NOMO-1 treated with DMSO at 0.1 percent for 48 hours (cell line): Measurements from ENCODE around the gene APOC3.

Source experiments
- DNase-seq: peaks from one replicate; lab custom pipeline; 2025; ENCODE audit not compliant: unreplicated experiment; lab: John Stamatoyannopoulos, UW

APOC3 gene

GRCh38 chr11:116847612-116848011, 17.9 kb downstream of the APOC3 start:
- no peak for DNase-seq

GRCh38 chr11:116849060-116849459, 19.4 kb downstream of the APOC3 start:
- no peak for DNase-seq

- DNase-seq = no peak
Observed at GRCh38 chr11:116849486-116849885, 19.8 kb downstream of the APOC3 start.

- DNase-seq = peak; percentile 75
Observed at GRCh38 chr11:116851626-116852025, 21.9 kb downstream of the APOC3 start.

- peak; percentile 14 for DNase-seq
Observed at GRCh38 chr11:116852261-116853031, 22.7 kb downstream of the APOC3 start.

- DNase-seq = peak; percentile 89
Observed at GRCh38 chr11:116853461-116854073, 23.9 kb downstream of the APOC3 start.

GRCh38 chr11:116855413-116855812, 25.7 kb downstream of the APOC3 start:
- no peak for DNase-seq

- no peak for DNase-seq
Observed at GRCh38 chr11:116856423-116856822, 26.7 kb downstream of the APOC3 start.

- DNase-seq = no peak
Observed at GRCh38 chr11:116857316-116857715, 27.6 kb downstream of the APOC3 start.

- no peak for DNase-seq
Observed at GRCh38 chr11:116857936-116858335, 28.2 kb downstream of the APOC3 start.

- no peak for DNase-seq
Observed at GRCh38 chr11:116859175-116859574, 29.5 kb downstream of the APOC3 start.

GRCh38 chr11:116860303-116860702, 30.6 kb downstream of the APOC3 start:
- no peak for DNase-seq

GRCh38 chr11:116861539-116861938, 31.8 kb downstream of the APOC3 start:
- no peak for DNase-seq

- no peak for DNase-seq
Observed at GRCh38 chr11:116862185-116862584, 32.5 kb downstream of the APOC3 start.

- no peak for DNase-seq
Observed at GRCh38 chr11:116862951-116863350, 33.2 kb downstream of the APOC3 start.

GRCh38 chr11:116864531-116864930, 34.8 kb downstream of the APOC3 start:
- DNase-seq = no peak

- DNase-seq = no peak
Observed at GRCh38 chr11:116865696-116866095, 36.0 kb downstream of the APOC3 start.

GRCh38 chr11:116866804-116867455, 37.2 kb downstream of the APOC3 start:
- DNase-seq = no peak

GRCh38 chr11:116867619-116868018, 37.9 kb downstream of the APOC3 start:
- no peak for DNase-seq

GRCh38 chr11:116868066-116868465, 38.4 kb downstream of the APOC3 start:
- DNase-seq = no peak

GRCh38 chr11:116869610-116870009, 39.9 kb downstream of the APOC3 start:
- no peak for DNase-seq

GRCh38 chr11:116870054-116870453, 40.3 kb downstream of the APOC3 start:
- no peak for DNase-seq
